Astrocyte (in vitro differentiated cells and primary cell): ENCODE data around the gene TNFRSF21. TPM values are rescaled to one million over a fixed set of nuclear protein-coding genes. Genes with fewer than 3 reads are reported as not detected.

Experiments used
- DNase-seq: peaks from one replicate; pipeline ENCODE4 v3.0.0-alpha.2; 2010; ENCODE audit warnings: low read depth
- FAIRE-seq: peaks from 2 replicates; lab custom pipeline; 2011; peaks lifted over from hg19 to GRCh38; lab: Jason Lieb, UNC
- H2AFZ ChIP-seq: 2 replicates; pipeline ENCODE4 v1.6.0; 2012; ENCODE audit warnings: low read depth, low read length, inconsistent platforms
- H3K27ac ChIP-seq: 2 replicates; pipeline ENCODE4 v1.5.1; 2011; ENCODE audit warnings: low read depth, low read length, inconsistent platforms
- H3K27me3 ChIP-seq: 2 replicates; pipeline ENCODE4 v1.6.0; 2011; ENCODE audit warnings: low read length, inconsistent platforms; ENCODE audit not compliant: insufficient read depth
- H3K36me3 ChIP-seq: 2 replicates; pipeline ENCODE4 v1.5.1; 2011; ENCODE audit warnings: low read length, inconsistent platforms; ENCODE audit not compliant: insufficient read depth
- H3K4me1 ChIP-seq: 2 replicates; pipeline ENCODE4 v1.5.1; 2011; ENCODE audit warnings: low read length, inconsistent platforms; ENCODE audit not compliant: insufficient read depth
- H3K4me2 ChIP-seq: 2 replicates; pipeline ENCODE4 v1.6.0; 2012; ENCODE audit warnings: low read length, inconsistent platforms
- H3K4me3 ChIP-seq: 2 replicates; pipeline ENCODE4 v1.5.1; 2011; ENCODE audit warnings: low read depth, mild to moderate bottlenecking, low read length, inconsistent platforms; ENCODE audit not compliant: insufficient read depth
- H3K79me2 ChIP-seq: 2 replicates; pipeline ENCODE4 v1.6.0; 2012; ENCODE audit warnings: mild to moderate bottlenecking, low read length, inconsistent platforms; ENCODE audit not compliant: insufficient read depth
- H3K9ac ChIP-seq: 2 replicates; pipeline ENCODE4 v1.6.0; 2012; ENCODE audit warnings: mild to moderate bottlenecking, low read length, inconsistent platforms
- H3K9me3 ChIP-seq: 2 replicates; pipeline ENCODE4 v1.5.1; 2012; ENCODE audit warnings: low read depth, mild to moderate bottlenecking, low read length, inconsistent platforms; ENCODE audit not compliant: insufficient read depth
- H4K20me1 ChIP-seq: 2 replicates; pipeline ENCODE4 v1.6.0; 2012; ENCODE audit warnings: low read length, inconsistent platforms; ENCODE audit not compliant: insufficient read depth
- H3K27ac Mint-ChIP-seq: one replicate; pipeline ENCODE4 v1.8.0; 2021; ENCODE audit warnings: mild to moderate bottlenecking, mixed read lengths; ENCODE audit not compliant: unreplicated experiment
- H3K27me3 Mint-ChIP-seq: one replicate; pipeline ENCODE4 v1.8.0; 2021; ENCODE audit warnings: low read depth, mixed read lengths; ENCODE audit not compliant: unreplicated experiment
- H3K36me3 Mint-ChIP-seq: one replicate; pipeline ENCODE4 v1.8.0; 2021; ENCODE audit warnings: low read depth, mixed read lengths; ENCODE audit not compliant: unreplicated experiment
- H3K4me1 Mint-ChIP-seq: one replicate; pipeline ENCODE4 v1.8.0; 2021; ENCODE audit warnings: low read depth, mixed read lengths; ENCODE audit not compliant: unreplicated experiment
- H3K4me3 Mint-ChIP-seq: one replicate; pipeline ENCODE4 v1.8.0; 2021; ENCODE audit warnings: mild to moderate bottlenecking, moderate library complexity, mixed read lengths; ENCODE audit not compliant: unreplicated experiment
- H3K9me3 Mint-ChIP-seq: one replicate; pipeline ENCODE4 v1.8.0; 2021; ENCODE audit warnings: mild to moderate bottlenecking, mixed read lengths; ENCODE audit not compliant: unreplicated experiment
- CTCF ChIP-seq: IDR thresholded peaks from 2 replicates; pipeline ENCODE4 v1.5.1; 2011; ENCODE audit warnings: low read depth, mild to moderate bottlenecking, inconsistent platforms, low read length, moderate library complexity; ENCODE audit not compliant: insufficient read depth
- EZH2 ChIP-seq: IDR thresholded peaks from 2 replicates; pipeline ENCODE4 v1.6.1; 2012; ENCODE audit warnings: mild to moderate bottlenecking, low read length, inconsistent platforms; ENCODE audit not compliant: insufficient read depth
- total RNA-seq: library from RNA; stranded (reverse); gene quantifications from 2 replicates; pipeline ENCODE4 v1.2.1, GENCODE V29; 2021

Gene TNFRSF21
- total RNA-seq, 1 donor from 2014 or later = 244 TPM

DNA sequence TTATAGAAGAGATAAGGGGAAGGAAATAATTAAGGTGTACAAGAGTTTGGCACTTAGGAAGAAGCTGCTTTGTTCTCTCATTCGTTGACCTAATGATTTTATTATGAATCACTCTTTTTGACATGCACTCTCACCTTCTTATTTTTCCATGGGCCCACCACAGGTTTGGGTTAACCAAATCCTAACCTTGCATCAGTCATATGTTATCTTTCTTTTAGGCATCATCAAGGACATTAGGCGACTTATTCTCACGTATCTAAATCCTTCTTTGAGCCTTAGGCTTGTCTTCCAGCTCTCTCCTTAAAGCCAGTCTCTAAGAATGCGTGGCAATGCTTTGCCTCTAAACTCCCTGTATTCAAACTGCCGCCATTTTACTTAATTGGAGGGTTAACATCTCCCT is 58.3 kb downstream of the TNFRSF21 start:
- TF ChIP-seq CTCF (no peak), EZH2 (no peak)
- H3K27ac Mint-ChIP-seq = no peak overlapping the region
- no peak overlapping the region for H3K27ac ChIP-seq
- no peaks in the 10 kb centered on the region for H3K27me3 ChIP-seq
- no peaks in the 10 kb centered on the region for H3K4me1 ChIP-seq
- H3K4me1 Mint-ChIP-seq = peaks cover 46% of the 10 kb centered on the region
- H3K4me3 ChIP-seq = no peak overlapping the region
- H3K36me3 ChIP-seq = peaks cover 7% of the 10 kb centered on the region
- peaks cover 8% of the 10 kb centered on the region for H3K36me3 Mint-ChIP-seq
- no peak overlapping the region for H3K9ac ChIP-seq
- no peak overlapping the region for H3K4me2 ChIP-seq
- H3K27me3 Mint-ChIP-seq = no peaks in the 10 kb centered on the region
- FAIRE-seq (no peak), DNase-seq (no peak)
- no peak overlapping the region for H2AFZ ChIP-seq
- no peaks in the 10 kb centered on the region for H3K79me2 ChIP-seq
- H3K4me3 Mint-ChIP-seq = no peak overlapping the region
- no peaks in the 10 kb centered on the region for H3K9me3 Mint-ChIP-seq
- H3K9me3 ChIP-seq = no peaks in the 10 kb centered on the region
- H4K20me1 ChIP-seq = peaks cover 4% of the 10 kb centered on the region

DNA sequence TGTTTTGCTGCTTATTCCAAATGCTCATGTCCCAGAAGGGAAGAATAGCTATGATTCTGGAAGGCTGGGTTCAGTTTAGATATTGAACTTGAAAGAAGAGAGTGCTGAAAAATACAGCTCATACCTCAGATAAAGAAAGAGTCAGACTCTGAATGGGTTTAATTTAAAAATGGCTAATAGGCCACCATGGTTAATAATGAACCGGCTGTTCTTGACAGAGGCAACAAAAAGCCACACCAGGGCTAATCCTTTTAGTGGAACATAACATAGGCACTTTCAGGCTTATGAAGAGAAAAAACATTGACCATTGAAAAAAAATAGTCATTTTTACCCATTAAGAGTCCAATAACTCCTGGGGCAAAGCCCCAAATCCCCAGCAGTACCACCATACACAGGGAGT is 59.4 kb downstream of the TNFRSF21 start:
- Histone ChIP-seq H3K27me3 (no peaks in the 10 kb centered on the region), H2AFZ (no peak overlapping the region), H3K27ac (no peak overlapping the region), H3K4me3 (no peak overlapping the region), H3K4me1 (no peaks in the 10 kb centered on the region), H3K79me2 (no peaks in the 10 kb centered on the region), H3K9me3 (no peaks in the 10 kb centered on the region), H4K20me1 (peaks cover 4% of the 10 kb centered on the region), H3K9ac (no peak overlapping the region), H3K36me3 (peaks cover 7% of the 10 kb centered on the region), H3K4me2 (no peak overlapping the region)
- Mint-ChIP-seq H3K27me3 (no peaks in the 10 kb centered on the region), H3K9me3 (no peaks in the 10 kb centered on the region), H3K27ac (no peak overlapping the region), H3K4me3 (no peak overlapping the region), H3K36me3 (peaks cover 13% of the 10 kb centered on the region), H3K4me1 (peaks cover 49% of the 10 kb centered on the region)
- no peak for FAIRE-seq
- TF ChIP-seq CTCF = no peak
- no peak for TF ChIP-seq EZH2
- DNase-seq = no peak

DNA sequence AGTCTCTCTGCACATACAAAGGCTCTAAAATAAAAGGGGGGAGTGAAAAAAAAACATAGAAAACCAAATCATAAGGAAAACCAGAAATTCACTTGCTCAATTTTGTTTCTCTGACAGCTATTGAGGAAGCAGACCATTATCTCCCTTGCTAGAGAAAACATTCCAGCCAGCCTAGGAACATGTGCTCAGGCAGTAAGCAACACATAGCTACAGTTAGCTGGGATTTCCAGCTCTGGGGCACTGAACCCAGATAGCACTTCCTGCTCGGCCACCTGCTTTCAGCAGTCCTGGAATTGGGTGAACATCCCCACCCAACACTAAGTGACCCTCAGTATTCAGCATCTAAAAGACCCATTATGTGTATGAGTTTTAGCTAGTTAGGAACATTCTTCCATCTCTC is 61.3 kb downstream of the TNFRSF21 start:
- H3K4me3 Mint-ChIP-seq = no peak overlapping the region
- peaks cover 18% of the 10 kb centered on the region for H3K36me3 Mint-ChIP-seq
- H4K20me1 ChIP-seq = no peaks in the 10 kb centered on the region

More for the DNA sequence above, 61.3 kb downstream of the TNFRSF21 start:
- FAIRE-seq = no peak
- Histone ChIP-seq H3K27me3 (no peaks in the 10 kb centered on the region), H3K4me2 (no peak overlapping the region), H3K4me3 (no peak overlapping the region), H3K79me2 (no peaks in the 10 kb centered on the region), H3K9ac (no peak overlapping the region), H3K27ac (no peak overlapping the region), H3K9me3 (no peaks in the 10 kb centered on the region), H3K36me3 (peaks cover 7% of the 10 kb centered on the region), H2AFZ (no peak overlapping the region), H3K4me1 (no peaks in the 10 kb centered on the region)
- no peak for TF ChIP-seq EZH2
- no peak for DNase-seq
- Mint-ChIP-seq H3K4me1 (peaks cover 47% of the 10 kb centered on the region), H3K27ac (no peak overlapping the region), H3K9me3 (no peaks in the 10 kb centered on the region), H3K27me3 (no peaks in the 10 kb centered on the region)
